ENCODE results near the gene SPACDR.
A peak's percentile ranks its signal among the peaks of the same experiment; 100 is the strongest.
"Not testable (repeated sequence)": the region's sequence is repeated elsewhere in the genome, so short reads cannot be mapped to it uniquely, and the experiment has no call there.

The SPACDR gene

GRCh38 chr7:100438731-100439130 lies 25.3 kb downstream of the SPACDR start:
- FAIRE-seq, result not testable (repeated sequence)

GRCh38 chr7:100438172-100438571 lies 25.9 kb downstream of the SPACDR start:
- DNase-seq (ENCODE audit: extremely low spot score, insufficient read length, low read depth) (no peak), FAIRE-seq (no peak)

More at GRCh38 chr7:100438731-100439130, 25.3 kb downstream of the SPACDR start:
- not testable (repeated sequence) for DNase-seq (ENCODE audit: extremely low spot score, insufficient read length, low read depth)

GRCh38 chr7:100437150-100438100 lies 26.6 kb downstream of the SPACDR start:
- DNase-seq (ENCODE audit: extremely low spot score, insufficient read length, low read depth) (no peak), FAIRE-seq (no peak)

- no peak for FAIRE-seq
- no peak for DNase-seq (ENCODE audit: extremely low spot score, insufficient read length, low read depth)
Observed at GRCh38 chr7:100435401-100436304, 28.4 kb downstream of the SPACDR start.

- FAIRE-seq (no peak), DNase-seq (ENCODE audit: extremely low spot score, insufficient read length, low read depth) (no peak)
Observed at GRCh38 chr7:100434297-100435144, 29.5 kb downstream of the SPACDR start.

GRCh38 chr7:100433592-100434296 lies 30.3 kb downstream of the SPACDR start:
- DNase-seq (ENCODE audit: extremely low spot score, insufficient read length, low read depth), result no peak
- FAIRE-seq, result no peak

- FAIRE-seq (no peak), DNase-seq (ENCODE audit: extremely low spot score, insufficient read length, low read depth) (no peak)
Observed at GRCh38 chr7:100433276-100433591, 30.8 kb downstream of the SPACDR start.

GRCh38 chr7:100432621-100433275 lies 31.3 kb downstream of the SPACDR start:
- FAIRE-seq (no peak), DNase-seq (ENCODE audit: extremely low spot score, insufficient read length, low read depth) (no peak)

GRCh38 chr7:100432053-100432452 lies 32.0 kb downstream of the SPACDR start:
- FAIRE-seq (no peak), DNase-seq (ENCODE audit: extremely low spot score, insufficient read length, low read depth) (no peak)

- FAIRE-seq, result no peak
- no peak for DNase-seq (ENCODE audit: extremely low spot score, insufficient read length, low read depth)
Observed at GRCh38 chr7:100431286-100431735, 32.7 kb downstream of the SPACDR start.

- DNase-seq (ENCODE audit: extremely low spot score, insufficient read length, low read depth) (no peak), FAIRE-seq (no peak)
Observed at GRCh38 chr7:100430493-100431285, 33.4 kb downstream of the SPACDR start.

- peak; percentile 60 for FAIRE-seq
- DNase-seq (ENCODE audit: extremely low spot score, insufficient read length, low read depth), result peak; percentile 83
Observed at GRCh38 chr7:100429637-100430492, 34.2 kb downstream of the SPACDR start, which contains the start of gene MEPCE. Gene MEPCE (plus strand): TSS chr7:100429831. CDS start chr7:100430019, 188 bp downstream.

GRCh38 chr7:100428967-100429636 lies 35.0 kb downstream of the SPACDR start:
- peak; percentile 99 for FAIRE-seq

GRCh38 chr7:100428199-100428966 lies 35.7 kb downstream of the SPACDR start, which contains the start of gene ZCWPW1:
Gene ZCWPW1 (minus strand): TSS chr7:100428703. CDS start chr7:100420649, 8,054 bp downstream.
- DNase-seq (ENCODE audit: extremely low spot score, insufficient read length, low read depth) (peak; percentile 81), FAIRE-seq (no peak)

More at GRCh38 chr7:100428967-100429636, 35.0 kb downstream of the SPACDR start:
- peak; percentile 84 for DNase-seq (ENCODE audit: extremely low spot score, insufficient read length, low read depth)

GRCh38 chr7:100427762-100428198 lies 36.3 kb downstream of the SPACDR start:
- no peak for FAIRE-seq
- no peak for DNase-seq (ENCODE audit: extremely low spot score, insufficient read length, low read depth)
